Measurements from ENCODE around the gene PCDH9.
A peak's percentile ranks its signal among the peaks of the same experiment; 100 is the strongest.

PCDH9 gene

DNA sequence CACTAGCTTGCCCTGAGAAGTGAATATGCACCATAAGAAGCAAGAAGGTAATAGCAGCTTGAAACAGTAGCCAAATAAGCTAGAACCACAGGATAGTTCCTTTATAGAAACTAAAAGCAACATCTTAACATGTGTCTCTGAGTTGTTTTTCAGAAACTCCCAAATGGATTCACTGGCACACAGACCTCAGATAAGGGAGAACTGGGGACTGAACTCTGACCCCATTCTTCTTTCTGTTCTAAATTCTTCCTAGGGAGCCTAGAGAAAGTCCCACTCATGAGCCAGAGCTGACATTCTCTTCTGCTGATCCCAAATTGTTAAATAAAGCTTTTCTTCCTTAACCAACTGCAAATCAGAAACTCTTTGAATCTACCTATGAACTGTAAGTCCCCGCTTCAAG is 146.1 kb downstream of the PCDH9 start:
- H3K36me3 ChIP-seq (ENCODE audit: insufficient read depth, low read length), result no peaks in the 10 kb centered on the region
- H3K9me2 ChIP-seq (ENCODE audit: low read depth, low read length), result no peaks in the 10 kb centered on the region
- H3K27ac ChIP-seq (ENCODE audit: low read depth, low read length, poor library complexity, severe bottlenecking), result no peak overlapping the region
- no peaks in the 10 kb centered on the region for H3K27me3 ChIP-seq (ENCODE audit: insufficient read depth, low read length)
- no peaks in the 10 kb centered on the region for H3K79me2 ChIP-seq (ENCODE audit: insufficient read depth, low read length)
- no peak overlapping the region for H3K4me3 ChIP-seq (ENCODE audit: low read depth, low read length, poor library complexity, severe bottlenecking)
- peaks cover 18% of the 10 kb centered on the region for H3K4me1 ChIP-seq (ENCODE audit: insufficient read depth, low read length, severe bottlenecking)
- H3K9ac ChIP-seq (ENCODE audit: low read length), result no peak overlapping the region
- 0 out of 2 replicates have a peak, but pooled peaks cover 2% of the 10 kb centered on the region for H3K9me3 ChIP-seq (ENCODE audit: low read length)
- no peak overlapping the region for H3K4me2 ChIP-seq (ENCODE audit: low read length)
- peak overlapping the region; percentile 53 for H2AFZ ChIP-seq (ENCODE audit: low read length)
- no peaks in the 10 kb centered on the region for H3F3A ChIP-seq (ENCODE audit: insufficient read depth, low read length)
- TF ChIP-seq, protein P1, sequence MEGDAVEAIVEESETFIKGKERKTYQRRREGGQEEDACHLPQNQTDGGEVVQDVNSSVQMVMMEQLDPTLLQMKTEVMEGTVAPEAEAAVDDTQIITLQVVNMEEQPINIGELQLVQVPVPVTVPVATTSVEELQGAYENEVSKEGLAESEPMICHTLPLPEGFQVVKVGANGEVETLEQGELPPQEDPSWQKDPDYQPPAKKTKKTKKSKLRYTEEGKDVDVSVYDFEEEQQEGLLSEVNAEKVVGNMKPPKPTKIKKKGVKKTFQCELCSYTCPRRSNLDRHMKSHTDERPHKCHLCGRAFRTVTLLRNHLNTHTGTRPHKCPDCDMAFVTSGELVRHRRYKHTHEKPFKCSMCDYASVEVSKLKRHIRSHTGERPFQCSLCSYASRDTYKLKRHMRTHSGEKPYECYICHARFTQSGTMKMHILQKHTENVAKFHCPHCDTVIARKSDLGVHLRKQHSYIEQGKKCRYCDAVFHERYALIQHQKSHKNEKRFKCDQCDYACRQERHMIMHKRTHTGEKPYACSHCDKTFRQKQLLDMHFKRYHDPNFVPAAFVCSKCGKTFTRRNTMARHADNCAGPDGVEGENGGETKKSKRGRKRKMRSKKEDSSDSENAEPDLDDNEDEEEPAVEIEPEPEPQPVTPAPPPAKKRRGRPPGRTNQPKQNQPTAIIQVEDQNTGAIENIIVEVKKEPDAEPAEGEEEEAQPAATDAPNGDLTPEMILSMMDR (IDR thresholded peaks at IDR 0.05; ENCODE audit: low read length), result no peak
- no peak for TF ChIP-seq EZH2 (IDR thresholded peaks at IDR 0.05; ENCODE audit: borderline replicate concordance, low read length)
- H4K20me1 ChIP-seq (ENCODE audit: insufficient read depth, low read length), result no peaks in the 10 kb centered on the region

DNA sequence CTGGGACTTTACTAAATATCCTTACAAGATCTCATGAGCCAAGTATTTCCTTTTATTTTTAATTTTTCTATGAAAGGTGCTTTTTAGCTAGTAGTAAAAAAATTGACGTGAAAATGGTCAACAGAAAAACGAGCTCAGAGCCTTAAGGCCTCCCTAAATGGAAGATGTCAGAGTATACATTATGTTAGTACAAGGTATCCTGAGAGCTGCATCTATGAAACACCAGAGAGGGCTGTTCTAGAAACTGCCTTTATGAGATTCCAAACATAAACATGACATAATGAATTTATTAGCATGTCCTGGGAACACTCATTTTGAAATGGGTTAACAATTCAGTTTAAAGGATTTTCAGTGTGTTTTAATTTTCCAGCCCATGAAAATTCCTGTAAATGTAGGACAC is 146.6 kb downstream of the PCDH9 start:
- Histone ChIP-seq H4K20me1 (ENCODE audit: insufficient read depth, low read length) (no peaks in the 10 kb centered on the region), H3K4me1 (ENCODE audit: insufficient read depth, low read length, severe bottlenecking) (peaks cover 18% of the 10 kb centered on the region), H3K9me2 (ENCODE audit: low read depth, low read length) (no peaks in the 10 kb centered on the region), H3K9me3 (ENCODE audit: low read length) (0 out of 2 replicates have a peak, but pooled peaks cover 2% of the 10 kb centered on the region), H3K36me3 (ENCODE audit: insufficient read depth, low read length) (no peaks in the 10 kb centered on the region), H2AFZ (ENCODE audit: low read length) (peak overlapping the region; percentile 52; the same call in 1 of the 2 replicates), H3K27me3 (ENCODE audit: insufficient read depth, low read length) (no peaks in the 10 kb centered on the region), H3K4me3 (ENCODE audit: low read depth, low read length, poor library complexity, severe bottlenecking) (no peak overlapping the region), H3K4me2 (ENCODE audit: low read length) (no peak overlapping the region), H3K9ac (ENCODE audit: low read length) (no peak overlapping the region), H3F3A (ENCODE audit: insufficient read depth, low read length) (no peaks in the 10 kb centered on the region), H3K79me2 (ENCODE audit: insufficient read depth, low read length) (no peaks in the 10 kb centered on the region), H3K27ac (ENCODE audit: low read depth, low read length, poor library complexity, severe bottlenecking) (no peak overlapping the region)
- no peak for TF ChIP-seq EZH2 (IDR thresholded peaks at IDR 0.05; ENCODE audit: borderline replicate concordance, low read length)
- TF ChIP-seq, protein P1 (IDR thresholded peaks at IDR 0.05; ENCODE audit: low read length), result no peak

DNA sequence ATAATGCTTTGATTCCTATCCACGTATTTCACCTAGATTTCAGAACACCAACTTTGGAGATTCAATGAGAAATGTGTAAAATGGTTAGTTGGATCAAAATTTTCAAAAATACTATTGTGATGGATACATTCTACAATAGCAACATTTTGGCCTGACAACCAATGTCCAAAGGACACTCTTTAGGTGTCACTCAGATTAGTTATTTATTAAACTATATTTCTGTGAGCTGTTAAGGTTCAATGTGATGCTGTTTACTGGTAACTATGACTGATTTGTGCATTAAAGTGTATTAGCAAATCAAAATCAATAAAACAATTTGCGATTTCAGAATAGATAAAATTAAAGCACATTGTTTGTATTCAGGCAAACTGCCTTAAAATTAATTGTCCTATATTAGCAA is 149.8 kb downstream of the PCDH9 start:
- Histone ChIP-seq H3K9me3 (ENCODE audit: low read length) (no peaks in the 10 kb centered on the region), H4K20me1 (ENCODE audit: insufficient read depth, low read length) (no peaks in the 10 kb centered on the region), H3K4me1 (ENCODE audit: insufficient read depth, low read length, severe bottlenecking) (peaks cover 15% of the 10 kb centered on the region), H2AFZ (ENCODE audit: low read length) (no peak overlapping the region), H3K27me3 (ENCODE audit: insufficient read depth, low read length) (no peaks in the 10 kb centered on the region), H3K4me3 (ENCODE audit: low read depth, low read length, poor library complexity, severe bottlenecking) (no peak overlapping the region), H3F3A (ENCODE audit: insufficient read depth, low read length) (no peaks in the 10 kb centered on the region), H3K9ac (ENCODE audit: low read length) (no peak overlapping the region), H3K9me2 (ENCODE audit: low read depth, low read length) (no peaks in the 10 kb centered on the region), H3K79me2 (ENCODE audit: insufficient read depth, low read length) (no peaks in the 10 kb centered on the region), H3K27ac (ENCODE audit: low read depth, low read length, poor library complexity, severe bottlenecking) (no peak overlapping the region), H3K4me2 (ENCODE audit: low read length) (no peak overlapping the region), H3K36me3 (ENCODE audit: insufficient read depth, low read length) (no peaks in the 10 kb centered on the region)
- TF ChIP-seq, protein P1 (IDR thresholded peaks at IDR 0.05; ENCODE audit: low read length), result no peak
- no peak for TF ChIP-seq EZH2 (IDR thresholded peaks at IDR 0.05; ENCODE audit: borderline replicate concordance, low read length)

Measured in OCI-LY1 (cell line).